ENCODE measurements around the gene CDH20. TPM values are rescaled to one million over a fixed set of nuclear protein-coding genes. Genes with fewer than 3 reads are reported as not detected.

The CDH20 gene
- total and polyA plus RNA-seq, 2 of the 4 experiments (the other 2 are of a cell fraction) = not detected

DNA sequence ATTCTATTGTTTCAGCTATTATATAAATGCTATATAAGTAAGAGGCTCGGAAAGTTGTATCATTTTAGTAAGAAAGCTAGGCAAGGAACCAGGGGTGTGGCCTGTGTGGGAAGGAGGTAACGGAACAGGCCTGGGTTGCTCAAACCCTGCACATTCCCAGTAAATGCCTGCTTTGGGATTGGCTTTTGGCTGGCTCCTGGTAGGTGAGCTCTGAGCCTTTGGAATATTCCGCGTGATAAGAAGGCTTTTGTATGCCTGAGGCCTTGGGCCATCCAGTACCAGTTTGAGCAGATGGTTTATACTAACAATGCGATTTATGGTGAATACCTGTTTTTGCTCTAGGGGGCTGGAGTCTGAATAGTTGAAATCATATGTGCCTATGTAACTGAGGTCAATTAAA is 42.6 kb upstream of the CDH20 start:
- ATAC-seq (ENCODE audit: low read depth) = no peak
- POLR2A ChIA-PET (ENCODE audit: unreplicated experiment) = no interaction called here
- TF ChIP-seq, protein P1, sequence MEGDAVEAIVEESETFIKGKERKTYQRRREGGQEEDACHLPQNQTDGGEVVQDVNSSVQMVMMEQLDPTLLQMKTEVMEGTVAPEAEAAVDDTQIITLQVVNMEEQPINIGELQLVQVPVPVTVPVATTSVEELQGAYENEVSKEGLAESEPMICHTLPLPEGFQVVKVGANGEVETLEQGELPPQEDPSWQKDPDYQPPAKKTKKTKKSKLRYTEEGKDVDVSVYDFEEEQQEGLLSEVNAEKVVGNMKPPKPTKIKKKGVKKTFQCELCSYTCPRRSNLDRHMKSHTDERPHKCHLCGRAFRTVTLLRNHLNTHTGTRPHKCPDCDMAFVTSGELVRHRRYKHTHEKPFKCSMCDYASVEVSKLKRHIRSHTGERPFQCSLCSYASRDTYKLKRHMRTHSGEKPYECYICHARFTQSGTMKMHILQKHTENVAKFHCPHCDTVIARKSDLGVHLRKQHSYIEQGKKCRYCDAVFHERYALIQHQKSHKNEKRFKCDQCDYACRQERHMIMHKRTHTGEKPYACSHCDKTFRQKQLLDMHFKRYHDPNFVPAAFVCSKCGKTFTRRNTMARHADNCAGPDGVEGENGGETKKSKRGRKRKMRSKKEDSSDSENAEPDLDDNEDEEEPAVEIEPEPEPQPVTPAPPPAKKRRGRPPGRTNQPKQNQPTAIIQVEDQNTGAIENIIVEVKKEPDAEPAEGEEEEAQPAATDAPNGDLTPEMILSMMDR (conservative IDR thresholded peaks at IDR 0.05; ENCODE audit: low read depth, low read length) = no peak
- TF ChIP-seq MAZ (IDR thresholded peaks at IDR 0.05; ENCODE audit: borderline replicate concordance, low read depth, low read length) = no peak
- TF ChIP-seq, protein P2, sequence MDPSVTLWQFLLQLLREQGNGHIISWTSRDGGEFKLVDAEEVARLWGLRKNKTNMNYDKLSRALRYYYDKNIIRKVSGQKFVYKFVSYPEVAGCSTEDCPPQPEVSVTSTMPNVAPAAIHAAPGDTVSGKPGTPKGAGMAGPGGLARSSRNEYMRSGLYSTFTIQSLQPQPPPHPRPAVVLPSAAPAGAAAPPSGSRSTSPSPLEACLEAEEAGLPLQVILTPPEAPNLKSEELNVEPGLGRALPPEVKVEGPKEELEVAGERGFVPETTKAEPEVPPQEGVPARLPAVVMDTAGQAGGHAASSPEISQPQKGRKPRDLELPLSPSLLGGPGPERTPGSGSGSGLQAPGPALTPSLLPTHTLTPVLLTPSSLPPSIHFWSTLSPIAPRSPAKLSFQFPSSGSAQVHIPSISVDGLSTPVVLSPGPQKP (IDR thresholded peaks at IDR 0.05; ENCODE audit: borderline replicate concordance, low read depth, low read length) = no peak
- no peak for TF ChIP-seq RCOR1 (IDR thresholded peaks at IDR 0.05; ENCODE audit: insufficient replicate concordance, low read length)
- TF ChIP-seq MXI1 (IDR thresholded peaks at IDR 0.05; ENCODE audit: borderline replicate concordance, low read depth, low read length) = no peak
- no peak for TF ChIP-seq CEBPB (IDR thresholded peaks at IDR 0.05; ENCODE audit: low read depth, low read length)
- TF ChIP-seq RFX5 (IDR thresholded peaks at IDR 0.05; ENCODE audit: low read depth, low read length) = no peak
- TF ChIP-seq SMC3 (IDR thresholded peaks at IDR 0.05; ENCODE audit: low read depth, low read length) = no peak
- no peak for TF ChIP-seq MAFK (IDR thresholded peaks at IDR 0.05; ENCODE audit: low read depth, low read length)
- TF ChIP-seq CHD1 (IDR thresholded peaks at IDR 0.05; ENCODE audit: low read depth, low read length) = no peak
- TF ChIP-seq NFE2L2 (IDR thresholded peaks at IDR 0.05; ENCODE audit: low read depth, low read length) = no peak
- no peak for TF ChIP-seq BHLHE40 (IDR thresholded peaks at IDR 0.05; ENCODE audit: low read depth, low read length)

More for the DNA sequence above, 42.6 kb upstream of the CDH20 start:
- no peak for DNase-seq
- WGBS, 2 experiments (ENCODE audit: extremely low coverage in 2 of 2, insufficient read length in 1 of 2) = 60% methylated on average over 1 of the region's 5 CpGs; no CpG with 5 or more reads in 1 of the 2 experiments
- Histone ChIP-seq H3K4me3 (ENCODE audit: insufficient read depth, low read depth, low read length) (no peak overlapping the region), H3K4me2 (ENCODE audit: low read depth, low read length) (no peak overlapping the region), H2AK9ac (replicated peaks; ENCODE audit: low read depth, low read length, poor library complexity) (no peak overlapping the region), H3K56ac (ENCODE audit: extremely low read depth, insufficient read depth, low read length) (no peak overlapping the region), H4K20me1 (ENCODE audit: insufficient read depth, low read length) (no peaks in the 10 kb centered on the region), H3K4me1 (ENCODE audit: control insufficient read depth, insufficient read depth, low read length) (no peaks in the 10 kb centered on the region), H2BK120ac (ENCODE audit: low read depth, low read length) (no peak overlapping the region), H4K91ac (ENCODE audit: insufficient read depth, low read depth, low read length) (no peak overlapping the region), H2BK20ac (ENCODE audit: low read depth, low read length) (no peak overlapping the region), H3K4ac (ENCODE audit: low read depth, low read length) (no peak overlapping the region), H3K9me3 (ENCODE audit: control insufficient read depth, insufficient read depth, low read length) (no peaks in the 10 kb centered on the region), H2AK5ac (ENCODE audit: low read depth, low read length) (no peak overlapping the region), H3K79me1 (ENCODE audit: low read depth in 1 of 2, low read length in 2 of 2) (no peaks in the 10 kb centered on the region), H3K23ac (ENCODE audit: low read depth, low read length) (no peak overlapping the region), H2BK15ac (ENCODE audit: low read depth, low read length) (no peak overlapping the region), H3K14ac (replicated peaks; ENCODE audit: low read depth, low read length) (no peak overlapping the region), H4K5ac (ENCODE audit: low read depth, low read length) (no peak overlapping the region), H3K27ac (ENCODE audit: insufficient read depth, low read length) (no peak overlapping the region), H3K9me1 (ENCODE audit: insufficient read depth, low read length) (no peaks in the 10 kb centered on the region), H2BK5ac (ENCODE audit: low read depth, low read length, poor library complexity, severe bottlenecking) (no peak overlapping the region), H3K18ac (ENCODE audit: low read depth, low read length) (no peak overlapping the region), H2AFZ (replicated peaks; ENCODE audit: low read length, poor library complexity) (no peak overlapping the region), H4K8ac (ENCODE audit: low read depth in 2 of 2, low read length in 2 of 2) (no peak overlapping the region), H3K27me3 (ENCODE audit: control insufficient read depth, insufficient read depth, low read length) (no peaks in the 10 kb centered on the region), H3K9ac (ENCODE audit: low read depth, low read length) (no peak overlapping the region), H3K36me3 (ENCODE audit: control insufficient read depth, insufficient read depth, low read length) (no peaks in the 10 kb centered on the region)
- BruUV-seq (replicated peaks) = no TSS peak
- intact Hi-C loops (cut with micrococcal nuclease) = no loop called here
- in situ Hi-C loops (cut with MboI; ENCODE audit: low sequenced_read_pairs) = no loop called here
- dilution Hi-C loops (cut with HindIII; ENCODE audit: low sequenced_read_pairs, unreplicated experiment) = no loop called here
- CTCF ChIA-PET = interaction anchor here (0.8 kb wide), 1 partner anchor 32 kb away, joined by 3 read pairs; no protein-coding TSS in a partner anchor
